ENCODE results near the gene MTCP1.
A peak's percentile ranks its signal among the peaks of the same experiment; 100 is the strongest.

The MTCP1 gene

GRCh38 chrX:155046129-155046810, 24.7 kb downstream of the MTCP1 start:
- Histone ChIP-seq H3K9me3 (ENCODE audit: control insufficient read depth, low read length) (no peaks in the 10 kb centered on the region), H3K4ac (ENCODE audit: low read depth in 1 of 2, low read length in 2 of 2) (no peak overlapping the region), H4K8ac (ENCODE audit: low read length) (no peak overlapping the region), H2BK120ac (ENCODE audit: low read depth, low read length) (no peak overlapping the region), H4K91ac (ENCODE audit: low read length) (no peak overlapping the region), H3K27ac (ENCODE audit: low read length, poor library complexity, severe bottlenecking) (no peak overlapping the region), H3K18ac (ENCODE audit: low read depth in 1 of 2, low read length in 2 of 2) (no peak overlapping the region), H3K23ac (ENCODE audit: low read length in 2 of 2) (no peak overlapping the region), H3K4me2 (ENCODE audit: low read length, poor library complexity, severe bottlenecking) (no peak overlapping the region), H2AK5ac (ENCODE audit: low read length, severe bottlenecking) (no peak overlapping the region), H3K27me3 (ENCODE audit: control insufficient read depth in 1 of 2, insufficient read depth in 1 of 2, low read length in 2 of 2) (no peaks in the 10 kb centered on the region), H3K4me1 (ENCODE audit: control insufficient read depth, insufficient read depth, low read depth, low read length) (peaks cover 2% of the 10 kb centered on the region), H3K9ac (ENCODE audit: low read length) (no peak overlapping the region), H3K36me3 (ENCODE audit: control insufficient read depth in 1 of 2, insufficient read depth in 2 of 2, low read depth in 1 of 2, low read length in 2 of 2) (peaks cover 0 to under 1% of the 10 kb centered on the region in 2 experiments), H2BK15ac (ENCODE audit: low read depth, poor library complexity, severe bottlenecking) (no peak overlapping the region), H3K4me3 (ENCODE audit: insufficient read depth in 1 of 2, low read depth in 1 of 2, low read length in 2 of 2) (no peak overlapping the region), H2BK5ac (ENCODE audit: low read depth, low read length, poor library complexity, severe bottlenecking) (no peak overlapping the region), H3K79me1 (replicated peaks; ENCODE audit: low read length, poor library complexity, severe bottlenecking) (peaks cover 5% of the 10 kb centered on the region), H2AFZ (ENCODE audit: low read depth, low read length) (no peak overlapping the region), H2BK12ac (ENCODE audit: low read length in 2 of 2) (no peak overlapping the region), H3K14ac (ENCODE audit: low read length in 2 of 2) (no peak overlapping the region)
- 100% methylated on average over 4 of the region's 6 CpGs for WGBS
- no peak for DNase-seq

- H3K27ac ChIP-seq (ENCODE audit: low read length, poor library complexity, severe bottlenecking): no peak overlapping the region
- H3K9me3 ChIP-seq (ENCODE audit: control insufficient read depth, low read length): peaks cover 10% of the 10 kb centered on the region
- H3K27me3 ChIP-seq (ENCODE audit: control insufficient read depth in 1 of 2, insufficient read depth in 1 of 2, low read length in 2 of 2): no peaks in the 10 kb centered on the region
- no peak overlapping the region for H2BK120ac ChIP-seq (ENCODE audit: low read depth, low read length)
- no peak overlapping the region for H2AK5ac ChIP-seq (ENCODE audit: low read length, severe bottlenecking)
- no peak overlapping the region for H2BK15ac ChIP-seq (ENCODE audit: low read depth, poor library complexity, severe bottlenecking)
- no peak overlapping the region for H4K8ac ChIP-seq (ENCODE audit: low read length)
- no peak overlapping the region for H2BK12ac ChIP-seq (ENCODE audit: low read length in 2 of 2)
- peaks cover 0 to 18% of the 10 kb centered on the region in 2 experiments for H3K36me3 ChIP-seq (ENCODE audit: control insufficient read depth in 1 of 2, insufficient read depth in 2 of 2, low read depth in 1 of 2, low read length in 2 of 2)
- no peak overlapping the region for H3K4me2 ChIP-seq (ENCODE audit: low read length, poor library complexity, severe bottlenecking)
- H3K4me1 ChIP-seq (ENCODE audit: control insufficient read depth, insufficient read depth, low read depth, low read length): no peaks in the 10 kb centered on the region
- H3K14ac ChIP-seq (ENCODE audit: low read length in 2 of 2): no peak overlapping the region
- H4K91ac ChIP-seq (ENCODE audit: low read length): no peak overlapping the region
- H2AFZ ChIP-seq (ENCODE audit: low read depth, low read length): no peak overlapping the region
- H3K18ac ChIP-seq (ENCODE audit: low read depth in 1 of 2, low read length in 2 of 2): no peak overlapping the region
- DNase-seq: no peak
- H2BK5ac ChIP-seq (ENCODE audit: low read depth, low read length, poor library complexity, severe bottlenecking): no peak overlapping the region
- H3K4ac ChIP-seq (ENCODE audit: low read depth in 1 of 2, low read length in 2 of 2): no peak overlapping the region
- WGBS: no CpG with 5 or more reads among the region's 4 CpGs
- H3K4me3 ChIP-seq (ENCODE audit: insufficient read depth in 1 of 2, low read depth in 1 of 2, low read length in 2 of 2): no peak overlapping the region
- H3K79me1 ChIP-seq (replicated peaks; ENCODE audit: low read length, poor library complexity, severe bottlenecking): no peaks in the 10 kb centered on the region
- H3K23ac ChIP-seq (ENCODE audit: low read length in 2 of 2): no peak overlapping the region
- H3K9ac ChIP-seq (ENCODE audit: low read length): no peak overlapping the region
Measured at GRCh38 chrX:155035688-155036087, 35.2 kb downstream of the MTCP1 start.

GRCh38 chrX:155031657-155032056, 39.3 kb downstream of the MTCP1 start:
- Histone ChIP-seq H3K27ac (ENCODE audit: low read length, poor library complexity, severe bottlenecking) (no peak overlapping the region), H4K8ac (ENCODE audit: low read length) (no peak overlapping the region), H3K23ac (ENCODE audit: low read length in 2 of 2) (no peak overlapping the region), H3K9ac (ENCODE audit: low read length) (no peak overlapping the region), H3K27me3 (ENCODE audit: control insufficient read depth in 1 of 2, insufficient read depth in 1 of 2, low read length in 2 of 2) (no peaks in the 10 kb centered on the region), H3K14ac (ENCODE audit: low read length in 2 of 2) (no peak overlapping the region), H2AK5ac (ENCODE audit: low read length, severe bottlenecking) (no peak overlapping the region), H2BK15ac (ENCODE audit: low read depth, poor library complexity, severe bottlenecking) (no peak overlapping the region), H3K4me2 (ENCODE audit: low read length, poor library complexity, severe bottlenecking) (no peak overlapping the region), H2BK5ac (ENCODE audit: low read depth, low read length, poor library complexity, severe bottlenecking) (no peak overlapping the region), H2BK120ac (ENCODE audit: low read depth, low read length) (no peak overlapping the region), H2BK12ac (ENCODE audit: low read length in 2 of 2) (no peak overlapping the region), H3K4ac (ENCODE audit: low read depth in 1 of 2, low read length in 2 of 2) (no peak overlapping the region), H3K36me3 (ENCODE audit: control insufficient read depth in 1 of 2, insufficient read depth in 2 of 2, low read depth in 1 of 2, low read length in 2 of 2) (peaks cover 0 to 18% of the 10 kb centered on the region in 2 experiments), H2AFZ (ENCODE audit: low read depth, low read length) (no peak overlapping the region), H3K79me1 (replicated peaks; ENCODE audit: low read length, poor library complexity, severe bottlenecking) (no peaks in the 10 kb centered on the region), H4K91ac (ENCODE audit: low read length) (no peak overlapping the region), H3K18ac (ENCODE audit: low read depth in 1 of 2, low read length in 2 of 2) (no peak overlapping the region), H3K9me3 (ENCODE audit: control insufficient read depth, low read length) (peaks cover 6% of the 10 kb centered on the region), H3K4me1 (ENCODE audit: control insufficient read depth, insufficient read depth, low read depth, low read length) (no peaks in the 10 kb centered on the region), H3K4me3 (ENCODE audit: insufficient read depth in 1 of 2, low read depth in 1 of 2, low read length in 2 of 2) (no peak overlapping the region)
- DNase-seq: no peak
- WGBS: 100% methylated on average over 2 of the region's 5 CpGs

GRCh38 chrX:155028877-155029291, 42.1 kb downstream of the MTCP1 start:
- Histone ChIP-seq H2BK120ac (ENCODE audit: low read depth, low read length) (no peak overlapping the region), H3K27me3 (ENCODE audit: control insufficient read depth in 1 of 2, insufficient read depth in 1 of 2, low read length in 2 of 2) (no peaks in the 10 kb centered on the region), H3K27ac (ENCODE audit: low read length, poor library complexity, severe bottlenecking) (no peak overlapping the region), H2BK15ac (ENCODE audit: low read depth, poor library complexity, severe bottlenecking) (no peak overlapping the region), H2BK12ac (ENCODE audit: low read length in 2 of 2) (no peak overlapping the region), H3K18ac (ENCODE audit: low read depth in 1 of 2, low read length in 2 of 2) (no peak overlapping the region), H3K79me1 (replicated peaks; ENCODE audit: low read length, poor library complexity, severe bottlenecking) (no peaks in the 10 kb centered on the region), H3K4me2 (ENCODE audit: low read length, poor library complexity, severe bottlenecking) (no peak overlapping the region), H4K91ac (ENCODE audit: low read length) (no peak overlapping the region), H3K23ac (ENCODE audit: low read length in 2 of 2) (no peak overlapping the region), H2AFZ (ENCODE audit: low read depth, low read length) (no peak overlapping the region), H3K9ac (ENCODE audit: low read length) (peak overlapping the region; percentile 94), H3K4ac (ENCODE audit: low read depth in 1 of 2, low read length in 2 of 2) (no peak overlapping the region), H4K8ac (ENCODE audit: low read length) (no peak overlapping the region), H2BK5ac (ENCODE audit: low read depth, low read length, poor library complexity, severe bottlenecking) (no peak overlapping the region), H3K4me3 (ENCODE audit: insufficient read depth in 1 of 2, low read depth in 1 of 2, low read length in 2 of 2) (no peak overlapping the region), H3K36me3 (ENCODE audit: control insufficient read depth in 1 of 2, insufficient read depth in 2 of 2, low read depth in 1 of 2, low read length in 2 of 2) (peaks cover 0 to 7% of the 10 kb centered on the region in 2 experiments), H3K4me1 (ENCODE audit: control insufficient read depth, insufficient read depth, low read depth, low read length) (no peaks in the 10 kb centered on the region), H2AK5ac (ENCODE audit: low read length, severe bottlenecking) (no peak overlapping the region), H3K14ac (ENCODE audit: low read length in 2 of 2) (no peak overlapping the region), H3K9me3 (ENCODE audit: control insufficient read depth, low read length) (no peaks in the 10 kb centered on the region)
- no CpG with 5 or more reads among the region's 2 CpGs for WGBS
- DNase-seq: peak; percentile 73
